Activated naive CD8-positive, alpha-beta T cell treated with anti-CD3 and anti-CD28 coated beads, Interleukin-2, amount 10 ng/mL, durations not matched to agents 7 days and 5 days (primary cell): Measurements from ENCODE around the gene WDR26. TPM values are rescaled to one million over a fixed set of nuclear protein-coding genes. Genes with fewer than 3 reads are reported as not detected.
A peak's percentile ranks its signal among the peaks of the same experiment; 100 is the strongest.
"Not testable (repeated sequence)": the region's sequence is repeated elsewhere in the genome, so short reads cannot be mapped to it uniquely, and the experiment has no call there.

ENCODE experiments used
- ATAC-seq: fragments of 150-1000 bp; cut with Tn5 transposase; one replicate; pipeline ENCODE4 v1.10.0; 2021; ENCODE audit warnings: low read depth, moderate library complexity
- POLR2A ChIA-PET: fragments of 350-600 bp; sonication (Branson Sonifier 250); formaldehyde crosslinking; loops from one replicate; lab custom pipeline; 2021; ENCODE audit warnings: antibody characterized with exemption; lab: Charles Lee
- DNase-seq: peaks from one replicate; pipeline ENCODE4 v3.0.0; 2021
- H3K27ac Mint-ChIP-seq: one replicate; pipeline ENCODE4 v1.8.0; 2022; ENCODE audit warnings: mild to moderate bottlenecking, mixed read lengths
- H3K27me3 Mint-ChIP-seq: one replicate; pipeline ENCODE4 v1.8.0; 2022; ENCODE audit warnings: mild to moderate bottlenecking, moderate library complexity, mixed read lengths
- H3K36me3 Mint-ChIP-seq: one replicate; pipeline ENCODE4 v1.8.0; 2021; ENCODE audit warnings: mild to moderate bottlenecking, mixed read lengths
- H3K4me1 Mint-ChIP-seq: one replicate; pipeline ENCODE4 v1.8.0; 2021; ENCODE audit warnings: mixed read lengths
- H3K4me3 Mint-ChIP-seq: one replicate; pipeline ENCODE4 v1.8.0; 2022; ENCODE audit warnings: mild to moderate bottlenecking, moderate library complexity, mixed read lengths
- H3K9me3 Mint-ChIP-seq: one replicate; pipeline ENCODE4 v1.8.0; 2021; ENCODE audit warnings: mixed read lengths
- total RNA-seq, 2 experiments: library from RNA; stranded (reverse); gene quantifications; one replicate each; pipeline ENCODE4 v1.2.3, GENCODE V29; 2021

Gene WDR26
- total RNA-seq: 10 to 100 TPM; 90.2 to 92.0 TPM

DNA sequence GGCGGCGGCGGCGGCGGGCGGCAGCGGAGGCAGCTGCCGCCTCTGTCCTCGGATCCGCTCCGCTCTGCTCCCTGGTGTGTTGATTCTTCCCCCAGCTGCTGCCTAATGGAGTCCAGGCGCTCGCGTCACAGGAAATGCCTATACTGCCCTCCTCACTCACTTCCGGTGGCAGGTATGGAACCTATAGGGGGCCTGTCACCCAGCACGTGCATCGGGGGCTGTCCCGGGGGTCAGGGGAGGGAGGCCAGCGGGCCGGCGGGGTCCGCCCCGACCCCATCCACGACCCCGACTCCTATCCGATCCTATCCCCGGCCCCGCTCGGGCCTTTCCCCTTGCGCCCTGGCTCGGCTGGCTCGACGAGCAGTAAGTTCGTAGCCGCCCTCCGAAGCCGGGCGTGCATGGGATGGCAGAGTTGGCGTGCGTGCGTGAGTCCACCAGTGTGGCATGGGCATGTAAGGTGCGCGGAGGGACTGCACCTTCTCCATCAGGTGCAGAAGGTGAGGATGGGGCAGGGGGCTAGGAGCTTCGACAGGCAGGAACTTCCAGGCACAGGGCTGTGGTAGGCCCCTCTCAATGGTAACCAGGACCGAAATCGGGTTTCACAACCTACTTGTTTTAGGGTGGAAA, at the start of gene WDR26:
TSS of gene WDR26 (minus strand) at position 107 of the 627 bp plus-strand sequence.
- ATAC-seq: peak; percentile 88
- Mint-ChIP-seq H3K27me3 (no peaks in the 10 kb centered on the region), H3K27ac (peak within 1 kb of the TSS; percentile 97), H3K9me3 (no peaks in the 10 kb centered on the region), H3K4me3 (peak within 1 kb of the TSS; percentile 94), H3K4me1 (peaks cover 45% of the 10 kb centered on the region), H3K36me3 (peaks cover 14% of the 10 kb centered on the region)
- POLR2A ChIA-PET: interaction anchor here (1.0 to 3.9 kb wide), 11 partner anchors 8 to 321 kb away, joined by 3 to 17 read pairs (median 4); partner anchors contain the start of genes CNIH4, DEGS1 and FBXO28
- DNase-seq: peak; percentile 84

GRCh38 chr1:224483206-224483605, 48.6 kb upstream of the WDR26 start:
- ATAC-seq, H3K36me3 Mint-ChIP-seq, H3K4me3 Mint-ChIP-seq, H3K27ac Mint-ChIP-seq, H3K27me3 Mint-ChIP-seq, DNase-seq, H3K4me1 Mint-ChIP-seq, H3K9me3 Mint-ChIP-seq, POLR2A ChIA-PET: not testable (repeated sequence)

GRCh38 chr1:224482619-224483018, 48.0 kb upstream of the WDR26 start:
- no peak for ATAC-seq
- H3K27me3 Mint-ChIP-seq: peaks cover 5% of the 10 kb centered on the region
- no peak overlapping the region for H3K4me3 Mint-ChIP-seq
- no peaks in the 10 kb centered on the region for H3K4me1 Mint-ChIP-seq
- peaks cover 4% of the 10 kb centered on the region for H3K9me3 Mint-ChIP-seq
- DNase-seq: no peak
- peaks cover 1% of the 10 kb centered on the region for H3K36me3 Mint-ChIP-seq
- H3K27ac Mint-ChIP-seq: no peak overlapping the region
- POLR2A ChIA-PET: no interaction called here

GRCh38 chr1:224481601-224482000, 47.0 kb upstream of the WDR26 start:
- Mint-ChIP-seq H3K4me3 (no peak overlapping the region), H3K9me3 (peaks cover 4% of the 10 kb centered on the region), H3K4me1 (no peaks in the 10 kb centered on the region), H3K36me3 (peaks cover 1% of the 10 kb centered on the region), H3K27me3 (peaks cover 5% of the 10 kb centered on the region), H3K27ac (no peak overlapping the region)
- POLR2A ChIA-PET: no interaction called here
- DNase-seq (no peak), ATAC-seq (no peak)

GRCh38 chr1:224480888-224481459, 46.4 kb upstream of the WDR26 start:
- H3K4me3 Mint-ChIP-seq, POLR2A ChIA-PET, H3K27me3 Mint-ChIP-seq, H3K36me3 Mint-ChIP-seq, DNase-seq, H3K27ac Mint-ChIP-seq, H3K9me3 Mint-ChIP-seq, H3K4me1 Mint-ChIP-seq, ATAC-seq: not testable (repeated sequence)

- H3K36me3 Mint-ChIP-seq, POLR2A ChIA-PET, H3K4me1 Mint-ChIP-seq, ATAC-seq, DNase-seq, H3K9me3 Mint-ChIP-seq, H3K27me3 Mint-ChIP-seq, H3K4me3 Mint-ChIP-seq, H3K27ac Mint-ChIP-seq: not testable (repeated sequence)
Observed at GRCh38 chr1:224480200-224480599, 45.6 kb upstream of the WDR26 start.

DNA sequence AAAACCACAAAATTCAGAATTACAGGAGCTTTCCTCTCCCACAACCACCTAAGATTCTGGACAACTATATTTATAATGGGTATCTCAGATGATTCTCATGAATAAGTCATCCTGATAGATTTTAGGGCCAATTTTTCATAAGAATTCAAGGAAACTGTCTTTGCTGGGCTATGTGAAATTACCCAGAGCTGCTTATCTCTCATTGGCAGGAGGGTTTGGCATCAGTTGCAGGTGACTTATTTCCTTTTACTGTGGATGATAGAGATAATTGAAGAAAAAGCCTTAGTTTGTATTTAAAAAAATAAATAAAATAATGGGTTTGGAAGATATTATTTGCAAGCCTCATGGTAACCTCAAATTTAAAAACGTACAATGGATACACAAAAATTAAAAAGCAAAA, 38.2 kb upstream of the WDR26 start:
- H3K4me1 Mint-ChIP-seq: no peaks in the 10 kb centered on the region
- DNase-seq: no peak
- no peak overlapping the region for H3K27ac Mint-ChIP-seq
- no peak overlapping the region for H3K4me3 Mint-ChIP-seq
- ATAC-seq: no peak
- H3K36me3 Mint-ChIP-seq: peaks cover 5% of the 10 kb centered on the region
- peaks cover 7% of the 10 kb centered on the region for H3K27me3 Mint-ChIP-seq
- H3K9me3 Mint-ChIP-seq: peaks cover 1% of the 10 kb centered on the region
- POLR2A ChIA-PET: no interaction called here

- Mint-ChIP-seq H3K27ac (no peak overlapping the region), H3K27me3 (peaks cover 5% of the 10 kb centered on the region), H3K36me3 (no peaks in the 10 kb centered on the region), H3K9me3 (peaks cover 1% of the 10 kb centered on the region), H3K4me1 (peaks cover 8% of the 10 kb centered on the region), H3K4me3 (no peak overlapping the region)
- no peak for ATAC-seq
- DNase-seq: no peak
- POLR2A ChIA-PET: no interaction called here
Observed at GRCh38 chr1:224466154-224466553, 31.6 kb upstream of the WDR26 start.

DNA sequence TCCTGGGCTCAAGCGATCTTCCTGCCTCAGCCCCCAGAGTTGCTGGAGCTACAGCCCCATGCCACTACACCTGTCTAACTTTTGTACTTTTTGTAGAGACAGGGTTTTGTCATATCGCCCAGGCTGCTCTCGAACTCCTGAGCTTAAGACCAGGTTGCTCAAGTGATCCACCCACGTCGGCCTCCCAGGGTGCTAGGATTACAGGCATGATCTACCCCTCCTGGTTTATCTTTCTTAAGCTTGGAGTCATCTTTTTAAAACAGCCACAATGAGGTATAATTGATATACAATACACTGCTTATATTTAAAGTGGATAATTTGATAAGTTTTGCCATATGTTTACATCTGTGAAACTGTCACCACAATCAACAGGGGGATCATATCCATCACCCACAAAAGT, 25.4 kb upstream of the WDR26 start:
- H3K4me3 Mint-ChIP-seq: no peak overlapping the region
- H3K4me1 Mint-ChIP-seq: peaks cover 20% of the 10 kb centered on the region
- no peaks in the 10 kb centered on the region for H3K9me3 Mint-ChIP-seq
- no peaks in the 10 kb centered on the region for H3K27me3 Mint-ChIP-seq
- no peaks in the 10 kb centered on the region for H3K36me3 Mint-ChIP-seq
- no peak for DNase-seq
- no peak overlapping the region for H3K27ac Mint-ChIP-seq
- POLR2A ChIA-PET: interaction anchor here (1.1 kb wide), 1 partner anchor 25 kb away, joined by 5 read pairs; the partner anchor contains the start of gene WDR26
- no peak for ATAC-seq

DNA sequence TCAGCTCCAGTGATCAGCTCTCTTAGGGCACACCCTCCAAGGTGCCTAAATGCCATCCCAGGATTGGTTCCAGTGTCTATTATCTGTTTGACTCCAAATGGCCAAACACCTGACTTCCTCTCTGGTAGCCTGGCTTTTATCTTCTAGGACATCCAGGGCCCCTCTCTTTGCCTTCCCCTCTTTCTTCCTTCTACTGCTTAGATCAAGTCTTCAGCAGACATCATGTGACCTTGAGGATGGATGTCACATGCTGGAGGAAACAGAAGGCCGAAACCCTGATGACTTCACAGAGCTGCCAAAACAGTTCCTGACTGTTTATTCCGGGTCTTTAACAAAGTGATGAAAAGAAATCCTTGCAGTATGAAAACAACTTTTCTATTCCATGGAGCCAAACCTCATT, 24.4 kb upstream of the WDR26 start:
- Mint-ChIP-seq H3K4me3 (no peak overlapping the region), H3K4me1 (peaks cover 20% of the 10 kb centered on the region), H3K27ac (no peak overlapping the region), H3K9me3 (no peaks in the 10 kb centered on the region), H3K27me3 (no peaks in the 10 kb centered on the region), H3K36me3 (no peaks in the 10 kb centered on the region)
- ATAC-seq (no peak), DNase-seq (no peak)
- POLR2A ChIA-PET: interaction anchor here (0.7 kb wide), 1 partner anchor 16 kb away, joined by 3 read pairs; no protein-coding TSS in a partner anchor

DNA sequence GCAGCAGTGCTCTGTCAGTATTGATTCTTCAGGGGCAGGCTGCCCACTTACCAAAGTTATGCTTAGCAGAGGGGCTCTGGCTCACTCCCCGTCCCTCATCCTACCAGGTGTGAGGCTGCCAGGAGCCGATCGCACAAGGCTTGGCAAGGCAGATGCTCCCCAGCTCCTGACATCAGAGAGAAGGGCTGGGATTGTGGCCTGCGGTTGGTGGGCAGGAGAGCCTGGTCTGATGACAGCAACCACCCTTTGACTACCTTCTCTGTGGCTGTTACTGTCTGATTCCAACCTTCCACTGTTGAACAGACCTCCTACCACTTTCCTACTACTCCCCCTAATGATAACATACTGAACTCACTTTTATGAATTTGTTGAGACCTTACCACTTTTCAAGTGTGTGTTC, 23.7 kb upstream of the WDR26 start:
- Mint-ChIP-seq H3K36me3 (no peaks in the 10 kb centered on the region), H3K27ac (no peak overlapping the region), H3K4me1 (peaks cover 20% of the 10 kb centered on the region), H3K4me3 (no peak overlapping the region), H3K9me3 (no peaks in the 10 kb centered on the region), H3K27me3 (no peaks in the 10 kb centered on the region)
- POLR2A ChIA-PET: interaction anchor here (1.1 kb wide), 1 partner anchor 120 kb away, joined by 3 read pairs; no protein-coding TSS in a partner anchor
- DNase-seq (no peak), ATAC-seq (no peak)

DNA sequence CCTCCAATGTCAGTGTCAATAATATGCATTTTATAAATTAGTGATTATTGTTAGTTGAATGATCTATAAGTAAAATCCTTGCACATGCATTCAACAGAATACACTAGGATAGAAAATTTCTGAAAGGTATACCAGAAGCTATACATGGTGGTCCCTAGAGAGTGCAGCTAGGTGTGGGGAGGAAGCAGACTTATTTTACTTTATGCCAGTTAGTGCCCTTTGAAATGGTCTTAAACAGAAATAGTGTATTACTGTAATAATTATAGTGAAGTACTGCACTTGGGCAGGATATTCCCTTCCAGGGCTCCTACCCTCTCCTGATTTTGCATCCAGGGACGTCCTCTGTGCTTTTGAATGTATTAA, 23.2 kb upstream of the WDR26 start:
- H3K27me3 Mint-ChIP-seq: no peaks in the 10 kb centered on the region
- POLR2A ChIA-PET: interaction anchor here (0.6 to 1.1 kb wide), 4 partner anchors 31 to 141 kb away, joined by 3 to 5 read pairs (median 3); no protein-coding TSS in a partner anchor
- peaks cover 2% of the 10 kb centered on the region for H3K36me3 Mint-ChIP-seq
- ATAC-seq (no peak), DNase-seq (no peak)
- no peak overlapping the region for H3K4me3 Mint-ChIP-seq
- no peaks in the 10 kb centered on the region for H3K9me3 Mint-ChIP-seq
- peak overlapping the region; percentile 76 for H3K27ac Mint-ChIP-seq
- peaks cover 20% of the 10 kb centered on the region for H3K4me1 Mint-ChIP-seq

GRCh38 chr1:224456637-224456953, 22.0 kb upstream of the WDR26 start:
- Mint-ChIP-seq H3K27me3 (no peaks in the 10 kb centered on the region), H3K36me3 (peaks cover 2% of the 10 kb centered on the region), H3K4me3 (peak overlapping the region; percentile 29), H3K27ac (peak overlapping the region; percentile 76), H3K9me3 (no peaks in the 10 kb centered on the region), H3K4me1 (peaks cover 20% of the 10 kb centered on the region)
- POLR2A ChIA-PET: interaction anchor here (1.1 to 1.3 kb wide), 2 partner anchors 41 to 127 kb away, joined by 3 read pairs; partner anchors contain the start of gene NVL
- ATAC-seq: no peak
- DNase-seq: no peak
